Liver (tissue), 3 donors: Measurements from ENCODE around the gene STK24.

Experiments used
- EGR1 ChIP-seq, 2 donors: IDR thresholded peaks; 2 replicates each; pipeline ENCODE4 v1.6.1; 2016 to 2018; ENCODE audit warnings: antibody characterized with exemption in 2 of 2, low read depth in 2 of 2
- FOXA2 ChIP-seq: IDR thresholded peaks from 2 replicates; pipeline ENCODE4 v1.6.1; 2016; ENCODE audit warnings: antibody characterized with exemption
- HNF4A ChIP-seq, 2 donors: conservative IDR thresholded peaks; 2 replicates each; pipeline ENCODE4 v1.6.1; 2016; ENCODE audit warnings: antibody characterized with exemption in 2 of 2, mild to moderate bottlenecking in 2 of 2
- JUND ChIP-seq, 2 donors: IDR thresholded peaks; 2 replicates each; pipeline ENCODE4 v1.6.1; 2016; ENCODE audit warnings: antibody characterized with exemption in 2 of 2
- NR2F2 ChIP-seq: IDR thresholded peaks from 2 replicates; pipeline ENCODE4 v1.6.1; 2016; ENCODE audit warnings: antibody characterized with exemption
- RAD21 ChIP-seq, 2 donors: IDR thresholded peaks; 2 replicates each; pipeline ENCODE4 v1.6.1; 2016; ENCODE audit warnings: antibody characterized with exemption in 2 of 2, mild to moderate bottlenecking in 2 of 2
- RXRA ChIP-seq, 2 donors: IDR thresholded peaks; 2 replicates each; pipeline ENCODE4 v1.6.1; 2017 to 2018; ENCODE audit warnings: antibody characterized with exemption in 2 of 2, mild to moderate bottlenecking in 1 of 2
- TAF1 ChIP-seq: conservative IDR thresholded peaks from 2 replicates; pipeline ENCODE4 v1.6.1; 2016; ENCODE audit warnings: antibody characterized with exemption, mild to moderate bottlenecking
- YY1 ChIP-seq: IDR thresholded peaks from 2 replicates; pipeline ENCODE4 v1.6.1; 2016; ENCODE audit warnings: antibody characterized with exemption, mild to moderate bottlenecking
- TF ChIP-seq, protein P1 (sequence below): fragments of 150-350 bp; IDR thresholded peaks from 2 replicates; pipeline ENCODE4 v1.5.1; 2017; ENCODE audit warnings: improper control_type of control experiment, low read depth, low read length; ENCODE audit not compliant: missing input control
- TF ChIP-seq, protein P2 (sequence below): IDR thresholded peaks from 2 replicates; pipeline ENCODE4 v1.6.1; 2016; ENCODE audit warnings: antibody characterized with exemption
- TF ChIP-seq, protein P3 (sequence below): IDR thresholded peaks from 2 replicates; pipeline ENCODE4 v1.6.1; 2016; ENCODE audit warnings: antibody characterized with exemption
- TF ChIP-seq, protein P4 (sequence below): IDR thresholded peaks from 2 replicates; pipeline ENCODE4 v1.6.1; 2016; ENCODE audit warnings: antibody characterized with exemption
- TF ChIP-seq, protein P5 (sequence below): IDR thresholded peaks from 2 replicates; pipeline ENCODE4 v1.6.1; 2016; ENCODE audit warnings: antibody characterized with exemption, mild to moderate bottlenecking
- donor health status: healthy.
- donor health status: healthy.

DNA sequence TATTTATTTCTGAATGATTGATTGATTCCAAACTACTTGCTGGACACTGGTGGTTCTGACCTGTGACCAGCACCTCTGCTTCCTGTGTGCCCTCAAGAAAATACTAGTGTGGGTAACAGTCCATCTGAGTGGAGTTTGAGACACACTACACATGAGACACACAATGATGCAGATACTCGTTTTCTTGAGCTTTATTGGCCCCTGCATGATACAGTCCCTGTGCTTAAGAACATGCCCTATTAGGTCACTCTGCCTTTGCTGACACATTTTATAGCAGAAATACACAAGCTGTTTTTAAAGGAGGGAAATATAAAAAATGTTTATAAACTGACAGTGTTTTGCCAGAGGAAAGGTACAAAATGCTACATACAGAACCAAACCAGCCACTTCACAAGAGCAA, 126.9 kb downstream of the STK24 start:
- TF ChIP-seq, protein P1, sequence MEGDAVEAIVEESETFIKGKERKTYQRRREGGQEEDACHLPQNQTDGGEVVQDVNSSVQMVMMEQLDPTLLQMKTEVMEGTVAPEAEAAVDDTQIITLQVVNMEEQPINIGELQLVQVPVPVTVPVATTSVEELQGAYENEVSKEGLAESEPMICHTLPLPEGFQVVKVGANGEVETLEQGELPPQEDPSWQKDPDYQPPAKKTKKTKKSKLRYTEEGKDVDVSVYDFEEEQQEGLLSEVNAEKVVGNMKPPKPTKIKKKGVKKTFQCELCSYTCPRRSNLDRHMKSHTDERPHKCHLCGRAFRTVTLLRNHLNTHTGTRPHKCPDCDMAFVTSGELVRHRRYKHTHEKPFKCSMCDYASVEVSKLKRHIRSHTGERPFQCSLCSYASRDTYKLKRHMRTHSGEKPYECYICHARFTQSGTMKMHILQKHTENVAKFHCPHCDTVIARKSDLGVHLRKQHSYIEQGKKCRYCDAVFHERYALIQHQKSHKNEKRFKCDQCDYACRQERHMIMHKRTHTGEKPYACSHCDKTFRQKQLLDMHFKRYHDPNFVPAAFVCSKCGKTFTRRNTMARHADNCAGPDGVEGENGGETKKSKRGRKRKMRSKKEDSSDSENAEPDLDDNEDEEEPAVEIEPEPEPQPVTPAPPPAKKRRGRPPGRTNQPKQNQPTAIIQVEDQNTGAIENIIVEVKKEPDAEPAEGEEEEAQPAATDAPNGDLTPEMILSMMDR = no peak
- TF ChIP-seq HNF4A (conservative IDR thresholded peaks at IDR 0.05) = no peak
- no peak for TF ChIP-seq TAF1
- no peak for TF ChIP-seq FOXA2
- TF ChIP-seq, protein P2, sequence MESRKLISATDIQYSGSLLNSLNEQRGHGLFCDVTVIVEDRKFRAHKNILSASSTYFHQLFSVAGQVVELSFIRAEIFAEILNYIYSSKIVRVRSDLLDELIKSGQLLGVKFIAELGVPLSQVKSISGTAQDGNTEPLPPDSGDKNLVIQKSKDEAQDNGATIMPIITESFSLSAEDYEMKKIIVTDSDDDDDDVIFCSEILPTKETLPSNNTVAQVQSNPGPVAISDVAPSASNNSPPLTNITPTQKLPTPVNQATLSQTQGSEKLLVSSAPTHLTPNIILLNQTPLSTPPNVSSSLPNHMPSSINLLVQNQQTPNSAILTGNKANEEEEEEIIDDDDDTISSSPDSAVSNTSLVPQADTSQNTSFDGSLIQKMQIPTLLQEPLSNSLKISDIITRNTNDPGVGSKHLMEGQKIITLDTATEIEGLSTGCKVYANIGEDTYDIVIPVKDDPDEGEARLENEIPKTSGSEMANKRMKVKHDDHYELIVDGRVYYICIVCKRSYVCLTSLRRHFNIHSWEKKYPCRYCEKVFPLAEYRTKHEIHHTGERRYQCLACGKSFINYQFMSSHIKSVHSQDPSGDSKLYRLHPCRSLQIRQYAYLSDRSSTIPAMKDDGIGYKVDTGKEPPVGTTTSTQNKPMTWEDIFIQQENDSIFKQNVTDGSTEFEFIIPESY = no peak
- no peak for TF ChIP-seq RAD21 (IDR thresholded peaks at IDR 0.05)
- TF ChIP-seq, protein P3, sequence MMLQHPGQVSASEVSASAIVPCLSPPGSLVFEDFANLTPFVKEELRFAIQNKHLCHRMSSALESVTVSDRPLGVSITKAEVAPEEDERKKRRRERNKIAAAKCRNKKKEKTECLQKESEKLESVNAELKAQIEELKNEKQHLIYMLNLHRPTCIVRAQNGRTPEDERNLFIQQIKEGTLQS = no peak
- no peak for TF ChIP-seq JUND (IDR thresholded peaks at IDR 0.05)
- TF ChIP-seq YY1 = no peak
- TF ChIP-seq, protein P4, sequence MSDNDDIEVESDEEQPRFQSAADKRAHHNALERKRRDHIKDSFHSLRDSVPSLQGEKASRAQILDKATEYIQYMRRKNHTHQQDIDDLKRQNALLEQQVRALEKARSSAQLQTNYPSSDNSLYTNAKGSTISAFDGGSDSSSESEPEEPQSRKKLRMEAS = no peak
- TF ChIP-seq, protein P5, sequence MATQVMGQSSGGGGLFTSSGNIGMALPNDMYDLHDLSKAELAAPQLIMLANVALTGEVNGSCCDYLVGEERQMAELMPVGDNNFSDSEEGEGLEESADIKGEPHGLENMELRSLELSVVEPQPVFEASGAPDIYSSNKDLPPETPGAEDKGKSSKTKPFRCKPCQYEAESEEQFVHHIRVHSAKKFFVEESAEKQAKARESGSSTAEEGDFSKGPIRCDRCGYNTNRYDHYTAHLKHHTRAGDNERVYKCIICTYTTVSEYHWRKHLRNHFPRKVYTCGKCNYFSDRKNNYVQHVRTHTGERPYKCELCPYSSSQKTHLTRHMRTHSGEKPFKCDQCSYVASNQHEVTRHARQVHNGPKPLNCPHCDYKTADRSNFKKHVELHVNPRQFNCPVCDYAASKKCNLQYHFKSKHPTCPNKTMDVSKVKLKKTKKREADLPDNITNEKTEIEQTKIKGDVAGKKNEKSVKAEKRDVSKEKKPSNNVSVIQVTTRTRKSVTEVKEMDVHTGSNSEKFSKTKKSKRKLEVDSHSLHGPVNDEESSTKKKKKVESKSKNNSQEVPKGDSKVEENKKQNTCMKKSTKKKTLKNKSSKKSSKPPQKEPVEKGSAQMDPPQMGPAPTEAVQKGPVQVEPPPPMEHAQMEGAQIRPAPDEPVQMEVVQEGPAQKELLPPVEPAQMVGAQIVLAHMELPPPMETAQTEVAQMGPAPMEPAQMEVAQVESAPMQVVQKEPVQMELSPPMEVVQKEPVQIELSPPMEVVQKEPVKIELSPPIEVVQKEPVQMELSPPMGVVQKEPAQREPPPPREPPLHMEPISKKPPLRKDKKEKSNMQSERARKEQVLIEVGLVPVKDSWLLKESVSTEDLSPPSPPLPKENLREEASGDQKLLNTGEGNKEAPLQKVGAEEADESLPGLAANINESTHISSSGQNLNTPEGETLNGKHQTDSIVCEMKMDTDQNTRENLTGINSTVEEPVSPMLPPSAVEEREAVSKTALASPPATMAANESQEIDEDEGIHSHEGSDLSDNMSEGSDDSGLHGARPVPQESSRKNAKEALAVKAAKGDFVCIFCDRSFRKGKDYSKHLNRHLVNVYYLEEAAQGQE = no peak
- no peak for TF ChIP-seq RXRA (IDR thresholded peaks at IDR 0.05)
- no peak for TF ChIP-seq EGR1 (IDR thresholded peaks at IDR 0.05; ENCODE audit: low read depth in 2 of 2)
- TF ChIP-seq NR2F2 = no peak
